Peyer's patch (tissue), 4 donors: ENCODE data around the gene PVALB.

Source experiments
- POLR2A ChIP-seq, 2 donors: fragments of 450-650 bp; IDR thresholded peaks; one replicate each; pipeline ENCODE4 v1.5.1; 2017; ENCODE audit warnings: antibody characterized with exemption in 2 of 2, mild to moderate bottlenecking in 2 of 2, moderate library complexity in 2 of 2
- TF ChIP-seq, protein P1 (sequence below), 6 experiments: fragments of 450-650 bp in 4 of 6; fragments of 200-600 bp in 2 of 6; sonication (generic) in 1 of 6; IDR thresholded peaks; one replicate each; pipeline ENCODE4 v1.5.1; 2017 to 2019; ENCODE audit warnings: antibody characterized with exemption in 6 of 6, mild to moderate bottlenecking in 3 of 6, moderate library complexity in 1 of 6

DNA sequence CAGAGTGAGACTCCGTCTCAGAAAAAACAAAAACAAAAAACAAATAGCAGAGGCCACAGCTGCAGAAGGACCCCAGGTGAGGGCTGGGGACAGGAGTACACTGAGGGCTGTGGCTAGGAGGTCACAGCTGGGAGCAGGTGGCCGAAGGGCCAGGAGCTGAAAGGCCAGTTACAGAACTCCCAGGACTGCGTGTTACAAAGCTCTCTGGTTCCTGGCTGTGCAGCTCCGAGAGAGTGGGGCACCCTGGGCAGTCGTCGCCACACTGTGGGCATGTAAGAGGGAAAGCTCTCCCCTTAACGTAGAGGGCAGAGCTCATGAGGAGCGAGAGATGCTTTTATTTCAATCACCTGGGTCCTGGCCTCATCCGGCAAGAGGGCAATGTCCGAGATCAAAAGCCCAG, 33.8 kb upstream of the PVALB start:
- TF ChIP-seq POLR2A (IDR thresholded peaks at IDR 0.05): no peak
- TF ChIP-seq, protein P1, sequence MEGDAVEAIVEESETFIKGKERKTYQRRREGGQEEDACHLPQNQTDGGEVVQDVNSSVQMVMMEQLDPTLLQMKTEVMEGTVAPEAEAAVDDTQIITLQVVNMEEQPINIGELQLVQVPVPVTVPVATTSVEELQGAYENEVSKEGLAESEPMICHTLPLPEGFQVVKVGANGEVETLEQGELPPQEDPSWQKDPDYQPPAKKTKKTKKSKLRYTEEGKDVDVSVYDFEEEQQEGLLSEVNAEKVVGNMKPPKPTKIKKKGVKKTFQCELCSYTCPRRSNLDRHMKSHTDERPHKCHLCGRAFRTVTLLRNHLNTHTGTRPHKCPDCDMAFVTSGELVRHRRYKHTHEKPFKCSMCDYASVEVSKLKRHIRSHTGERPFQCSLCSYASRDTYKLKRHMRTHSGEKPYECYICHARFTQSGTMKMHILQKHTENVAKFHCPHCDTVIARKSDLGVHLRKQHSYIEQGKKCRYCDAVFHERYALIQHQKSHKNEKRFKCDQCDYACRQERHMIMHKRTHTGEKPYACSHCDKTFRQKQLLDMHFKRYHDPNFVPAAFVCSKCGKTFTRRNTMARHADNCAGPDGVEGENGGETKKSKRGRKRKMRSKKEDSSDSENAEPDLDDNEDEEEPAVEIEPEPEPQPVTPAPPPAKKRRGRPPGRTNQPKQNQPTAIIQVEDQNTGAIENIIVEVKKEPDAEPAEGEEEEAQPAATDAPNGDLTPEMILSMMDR (IDR thresholded peaks at IDR 0.05): no peak
